H1 (cell line): ENCODE results near the gene CARD11. TPM values are rescaled to one million over a fixed set of nuclear protein-coding genes. Genes with fewer than 3 reads are reported as not detected.
A peak's percentile ranks its signal among the peaks of the same experiment; 100 is the strongest.

Experiments used
- CTCF ChIA-PET: fragments of 300-600 bp; sonication (Branson Sonifier 250); formaldehyde crosslinking; loops from one replicate; lab custom pipeline; 2021; ENCODE audit not compliant: partially characterized antibody; lab: Charles Lee
- POLR2A ChIA-PET: fragments of 300-600 bp; sonication (Branson Sonifier 250); formaldehyde crosslinking; loops from one replicate; lab custom pipeline; 2021; ENCODE audit warnings: inconsistent platforms; ENCODE audit not compliant: partially characterized antibody; lab: Charles Lee
- DNase-seq, 2 experiments: peaks; one replicate each; pipeline versions ENCODE4 v3.0.0 to v3.0.0-alpha.2; 2010 to 2022; ENCODE audit warnings: low spot score in 2 of 2, low read depth in 1 of 2, mixed read lengths in 1 of 2
- FAIRE-seq: peaks from 2 replicates; lab custom pipeline; 2011; peaks lifted over from hg19 to GRCh38; lab: Jason Lieb, UNC
- H2AFZ ChIP-seq: 2 replicates; pipeline ENCODE4 v1.8.1; 2012; ENCODE audit warnings: low read length, inconsistent platforms
- H2AK5ac ChIP-seq: 2 replicates; pipeline ENCODE4 v1.6.1; 2013; ENCODE audit warnings: low read depth, low read length
- H2BK120ac ChIP-seq: replicated peaks from 2 replicates; pipeline ENCODE3; 2013; ENCODE audit warnings: low read depth, low read length, inconsistent platforms
- H2BK12ac ChIP-seq: 2 replicates; pipeline ENCODE4 v1.6.1; 2013; ENCODE audit warnings: low read depth, low read length
- H2BK15ac ChIP-seq: 2 replicates; pipeline ENCODE4 v1.6.1; 2013; ENCODE audit warnings: low read length
- H2BK20ac ChIP-seq: 2 replicates; pipeline ENCODE4 v1.6.1; 2013; ENCODE audit warnings: low read length
- H2BK5ac ChIP-seq: 2 replicates; pipeline ENCODE4 v1.6.1; 2013; ENCODE audit warnings: low read depth, low read length
- H3K14ac ChIP-seq: 2 replicates; pipeline ENCODE4 v1.6.1; 2013; ENCODE audit warnings: inconsistent platforms; ENCODE audit not compliant: insufficient read length
- H3K18ac ChIP-seq: 2 replicates; pipeline ENCODE4 v1.6.1; 2013; ENCODE audit warnings: low read length; ENCODE audit errors: extremely low read depth
- H3K23ac ChIP-seq: 2 replicates; pipeline ENCODE4 v1.6.1; 2013; ENCODE audit warnings: inconsistent platforms; ENCODE audit not compliant: insufficient read length
- H3K23me2 ChIP-seq: 2 replicates; pipeline ENCODE4 v1.6.1; 2013; ENCODE audit warnings: low read depth, low read length
- H3K27ac ChIP-seq: 2 replicates; pipeline ENCODE4 v1.6.1; 2011; ENCODE audit warnings: low read depth, low read length, inconsistent platforms
- H3K27me3 ChIP-seq, 4 experiments: replicated peaks in 1 of 4; 1 replicate in 1 of 4; 2 replicates in 3 of 4; pipeline versions ENCODE4 v1.6.1 to v1.8.1; 2011 to 2013; ENCODE audit warnings: low read length in 3 of 4, mild to moderate bottlenecking in 3 of 4, inconsistent platforms in 2 of 4, mixed read lengths in 2 of 4, moderate library complexity in 1 of 4; ENCODE audit not compliant: control insufficient read depth in 3 of 4, insufficient read depth in 3 of 4; ENCODE audit errors: extremely low read depth in 1 of 4
- H3K36me3 ChIP-seq, 4 experiments: 2 replicates each; pipeline versions ENCODE4 v1.6.1 to v1.8.1; 2011 to 2013; ENCODE audit warnings: mild to moderate bottlenecking in 4 of 4, low read length in 3 of 4, moderate library complexity in 2 of 4, control low read depth in 1 of 4, inconsistent platforms in 1 of 4; ENCODE audit not compliant: insufficient read depth in 4 of 4, control insufficient read depth in 2 of 4
- H3K4ac ChIP-seq: replicated peaks from 2 replicates; pipeline ENCODE3; 2013; ENCODE audit warnings: low read length, low read depth, mixed read lengths, inconsistent platforms; ENCODE audit not compliant: insufficient read length
- H3K4me1 ChIP-seq, 4 experiments: replicated peaks in 1 of 4; 1 replicate in 1 of 4; 2 replicates in 3 of 4; pipeline versions ENCODE4 v1.6.1 to v1.8.1; 2011 to 2013; ENCODE audit warnings: low read length in 3 of 4, inconsistent platforms in 2 of 4, mixed read lengths in 1 of 4; ENCODE audit not compliant: insufficient read depth in 4 of 4, control insufficient read depth in 3 of 4
- H3K4me2 ChIP-seq, 2 experiments: 2 replicates each; pipeline versions ENCODE4 v1.6.1 to v1.8.1; 2011 to 2013; ENCODE audit warnings: low read depth in 2 of 2, low read length in 2 of 2, control low read depth in 1 of 2, inconsistent platforms in 1 of 2, mild to moderate bottlenecking in 1 of 2; ENCODE audit not compliant: insufficient read depth in 1 of 2
- H3K4me3 ChIP-seq, 4 experiments: fragments of 200-600, 300-600 bp in 1 of 4; sonication (generic), shearing (Covaris generic), sonication (Bioruptor Twin) in 1 of 4; 2 replicates each; pipeline versions ENCODE4 v1.5.1 to v1.8.1; 2011 to 2016; ENCODE audit warnings: low read length in 4 of 4, low read depth in 3 of 4, control low read depth in 2 of 4, inconsistent platforms in 2 of 4, mild to moderate bottlenecking in 2 of 4, mixed read lengths in 1 of 4, moderate library complexity in 1 of 4; ENCODE audit not compliant: insufficient read depth in 2 of 4; ENCODE audit errors: extremely low read depth in 1 of 4
- H3K56ac ChIP-seq: replicated peaks from 2 replicates; pipeline ENCODE3; 2013; ENCODE audit warnings: low read depth, mild to moderate bottlenecking, mixed read lengths, low read length, inconsistent platforms; ENCODE audit not compliant: insufficient read length
- H3K79me1 ChIP-seq: 2 replicates; pipeline ENCODE4 v1.6.1; 2013; ENCODE audit warnings: low read depth, low read length, control low read depth
- H3K79me2 ChIP-seq, 2 experiments: 2 replicates each; pipeline versions ENCODE4 v1.6.1 to v1.8.1; 2012 to 2013; ENCODE audit warnings: low read length in 2 of 2, mild to moderate bottlenecking in 2 of 2, inconsistent platforms in 1 of 2; ENCODE audit not compliant: insufficient read depth in 2 of 2, control insufficient read depth in 1 of 2
- H3K9ac ChIP-seq, 4 experiments: replicated peaks in 1 of 4; 1 replicate in 1 of 4; 2 replicates in 3 of 4; pipeline versions ENCODE4 v1.6.1 to v1.8.1; 2011 to 2013; ENCODE audit warnings: low read depth in 3 of 4, low read length in 3 of 4, control low read depth in 2 of 4, mild to moderate bottlenecking in 2 of 4, moderate library complexity in 2 of 4, inconsistent platforms in 1 of 4; ENCODE audit errors: extremely low read depth in 1 of 4
- H3K9me3 ChIP-seq, 2 experiments: 2 replicates each; pipeline versions ENCODE4 v1.6.1 to v1.8.1; 2012 to 2013; ENCODE audit warnings: mild to moderate bottlenecking in 2 of 2, moderate library complexity in 2 of 2, control low read depth in 1 of 2, inconsistent platforms in 1 of 2, low read depth in 1 of 2, low read length in 1 of 2, mixed read lengths in 1 of 2; ENCODE audit not compliant: insufficient read depth in 2 of 2
- H4K20me1 ChIP-seq, 2 experiments: replicated peaks in 1 of 2; 2 replicates each; pipeline versions ENCODE3 to v1.8.1; 2011 to 2013; ENCODE audit warnings: inconsistent platforms in 2 of 2, low read length in 2 of 2, mild to moderate bottlenecking in 1 of 2; ENCODE audit not compliant: insufficient read depth in 2 of 2, control insufficient read depth in 1 of 2
- H4K5ac ChIP-seq: 2 replicates; pipeline ENCODE4 v1.6.1; 2013; ENCODE audit warnings: low read length, low read depth, mixed read lengths, inconsistent platforms; ENCODE audit not compliant: insufficient read length
- H4K8ac ChIP-seq: 2 replicates; pipeline ENCODE4 v1.8.0; 2013; ENCODE audit warnings: mild to moderate bottlenecking, moderate library complexity, low read length, inconsistent platforms; ENCODE audit not compliant: insufficient read depth; ENCODE audit errors: extremely low read depth
- H4K91ac ChIP-seq: replicated peaks from 2 replicates; pipeline ENCODE3; 2013; ENCODE audit warnings: low read length, mixed read lengths, inconsistent platforms; ENCODE audit not compliant: insufficient read length
- ATF3 ChIP-seq: IDR thresholded peaks from 2 replicates; pipeline ENCODE4 v1.6.1; 2011; ENCODE audit warnings: low read depth, mild to moderate bottlenecking, low read length; ENCODE audit not compliant: insufficient read depth
- EGR1 ChIP-seq: IDR thresholded peaks from 2 replicates; pipeline ENCODE4 v1.6.1; 2011; ENCODE audit warnings: low read depth, low read length, borderline replicate concordance
- EP300 ChIP-seq, 2 experiments: IDR thresholded peaks; 1 replicate in 1 of 2; 2 replicates in 1 of 2; pipeline ENCODE4 v1.6.1; 2011 to 2012; ENCODE audit warnings: low read depth in 2 of 2, low read length in 2 of 2, mild to moderate bottlenecking in 2 of 2, borderline replicate concordance in 1 of 2, inconsistent platforms in 1 of 2, moderate library complexity in 1 of 2
- JUND ChIP-seq: IDR thresholded peaks from 2 replicates; pipeline ENCODE4 v1.6.1; 2011; ENCODE audit warnings: mild to moderate bottlenecking, improper control_type of control experiment, low read length
- PHF8 ChIP-seq: fragments of 200-600 bp; sonication (generic); conservative IDR thresholded peaks from 2 replicates; pipeline ENCODE4 v1.7.1; 2012; ENCODE audit warnings: low read depth, mild to moderate bottlenecking, inconsistent platforms, low read length, moderate library complexity
- RFX5 ChIP-seq: IDR thresholded peaks from 2 replicates; pipeline ENCODE4 v1.6.1; 2011; ENCODE audit warnings: low read depth, low read length, improper control_type of control experiment, borderline replicate concordance
- RXRA ChIP-seq: IDR thresholded peaks from 2 replicates; pipeline ENCODE4 v1.6.1; 2011; ENCODE audit warnings: low read depth, mild to moderate bottlenecking, low read length, moderate library complexity; ENCODE audit not compliant: insufficient read depth
- SP1 ChIP-seq: IDR thresholded peaks from 2 replicates; pipeline ENCODE4 v1.6.1; 2011; ENCODE audit warnings: low read depth, low read length
- SUZ12 ChIP-seq: fragments of 200-600 bp; sonication (generic); IDR thresholded peaks from 2 replicates; pipeline ENCODE4 v1.6.1; 2012; ENCODE audit warnings: mild to moderate bottlenecking, inconsistent platforms, low read length, moderate library complexity, mixed read lengths
- TAF7 ChIP-seq: optimal IDR thresholded peaks from 2 replicates; pipeline ENCODE3; 2011; ENCODE audit warnings: low read depth, mild to moderate bottlenecking, inconsistent platforms, low read length, moderate library complexity, borderline replicate concordance
- YY1 ChIP-seq: IDR thresholded peaks from 2 replicates; pipeline ENCODE4 v1.6.1; 2011; ENCODE audit warnings: low read depth, mild to moderate bottlenecking, low read length
- WGBS, 2 experiments: shearing (Covaris generic) in 1 of 2; methylation state at CpG; one replicate each; pipeline versions ENCODE4 v1.1.6 to v1.1.7; 2013 to 2015; ENCODE audit warnings: low lambda C conversion rate in 2 of 2, mixed read lengths in 2 of 2, inconsistent platforms in 1 of 2, low coverage in 1 of 2, missing lambda C conversion rate in 1 of 2; ENCODE audit not compliant: insufficient replicate concordance in 2 of 2, insufficient coverage in 1 of 2, insufficient read length in 1 of 2; ENCODE audit errors: extremely low coverage in 1 of 2, missing lambda C conversion rate in 1 of 2; 5-methylcytosine and 5-hydroxymethylcytosine counted together
- polyA plus RNA-seq, 7 experiments: library from polyadenylated mRNA; depleted of rRNA in 3 of 7; stranded (reverse) in 5 of 7; unstranded in 2 of 7; fragments of >200 nt in 5 of 7; fragments of 200-250 nt in 2 of 7; gene quantifications; 1 replicate in 5 of 7; 2 replicates in 1 of 7; 4 replicates in 1 of 7; pipeline versions ENCODE4 v1.2.1 to v1.2.3, GENCODE V29; 2011 to 2013; ENCODE audit warnings: missing spikeins in 2 of 7, mixed read lengths in 2 of 7
- total RNA-seq: library from RNA; stranded (reverse); fragmentation: NEBNext Ultra II Directional; extraction: Animal tissue kit (Norgen Biotek cat#: 25700); gene quantifications from 2 replicates; pipeline ENCODE4 v1.2.1, GENCODE V29; 2021

Gene CARD11
- total and polyA plus RNA-seq, 2 of the 8 experiments (the other 6 are each of a cell fraction or from before 2014, with no cell fraction given), result 12.6 to 29.8 TPM

- H3K4me1 ChIP-seq, result no peaks in the 10 kb centered on the region; a peak in 1 of 7 replicates
- H3K4me2 ChIP-seq, result no peak overlapping the region
- no peaks in the 10 kb centered on the region for H3K79me2 ChIP-seq
- H3K4me3 ChIP-seq, result no peak overlapping the region
- H2BK15ac ChIP-seq, result no peak overlapping the region
- no peaks in the 10 kb centered on the region for H3K9me3 ChIP-seq
- no peaks in the 10 kb centered on the region for H3K23me2 ChIP-seq
- no peak overlapping the region for H3K9ac ChIP-seq
- H2BK5ac ChIP-seq, result no peak overlapping the region
- H2BK120ac ChIP-seq, result no peak overlapping the region
- ChIA-PET POLR2A (interaction anchor here (2.5 kb wide), 1 partner anchor 20 kb away, joined by 9 read pairs; no protein-coding TSS in a partner anchor), CTCF (interaction anchor here (0.7 to 2.4 kb wide), 9 partner anchors 12 to 261 kb away, joined by 3 to 12 read pairs (median 3); no protein-coding TSS in a partner anchor)
- H4K91ac ChIP-seq, result no peak overlapping the region
- no peak overlapping the region for H4K5ac ChIP-seq
- 0 out of 2 replicates have a peak overlapping the region, but pooled peaks have one; percentile 54 for H2AK5ac ChIP-seq
- no peaks in the 10 kb centered on the region for H3K27me3 ChIP-seq
- peak overlapping the region; percentile 66; the same call in 1 of the 2 replicates for H2AFZ ChIP-seq
- H3K23ac ChIP-seq, result no peak overlapping the region
- no peak for DNase-seq
- no peaks in the 10 kb centered on the region for H3K36me3 ChIP-seq
- H3K27ac ChIP-seq, result no peak overlapping the region
- no peak overlapping the region for H2BK20ac ChIP-seq
- H4K8ac ChIP-seq, result peak overlapping the region; percentile 23; the same call in 1 of the 2 replicates
- H3K4ac ChIP-seq, result no peak overlapping the region
- no peaks in the 10 kb centered on the region for H3K79me1 ChIP-seq
- no peak for FAIRE-seq
- H2BK12ac ChIP-seq, result 0 out of 2 replicates have a peak overlapping the region, but pooled peaks have one; percentile 55
- no peak overlapping the region for H3K18ac ChIP-seq
- 81% methylated on average over 15 of the region's 17 CpGs; no CpG with 5 or more reads in 1 of the 2 experiments for WGBS, 2 experiments
- H3K56ac ChIP-seq, result no peak overlapping the region
- no peak overlapping the region for H3K14ac ChIP-seq
- H4K20me1 ChIP-seq, result no peaks in the 10 kb centered on the region
- TF ChIP-seq YY1 (no peak), SP1 (no peak), ATF3 (no peak), RFX5 (no peak), EGR1 (no peak), PHF8 (no peak), SUZ12 (no peak), RXRA (no peak), EP300 (IDR thresholded peaks at IDR 0.05; ENCODE audit: borderline replicate concordance in 1 of 2, low read depth in 2 of 2, low read length in 2 of 2) (no peak), TAF7 (no peak), JUND (no peak)
Measured at GRCh38 chr7:2894118-2894940, 149.3 kb downstream of the CARD11 start.
